ENCODE results near the gene ILF2.

- TF ChIP-seq, protein P1, sequence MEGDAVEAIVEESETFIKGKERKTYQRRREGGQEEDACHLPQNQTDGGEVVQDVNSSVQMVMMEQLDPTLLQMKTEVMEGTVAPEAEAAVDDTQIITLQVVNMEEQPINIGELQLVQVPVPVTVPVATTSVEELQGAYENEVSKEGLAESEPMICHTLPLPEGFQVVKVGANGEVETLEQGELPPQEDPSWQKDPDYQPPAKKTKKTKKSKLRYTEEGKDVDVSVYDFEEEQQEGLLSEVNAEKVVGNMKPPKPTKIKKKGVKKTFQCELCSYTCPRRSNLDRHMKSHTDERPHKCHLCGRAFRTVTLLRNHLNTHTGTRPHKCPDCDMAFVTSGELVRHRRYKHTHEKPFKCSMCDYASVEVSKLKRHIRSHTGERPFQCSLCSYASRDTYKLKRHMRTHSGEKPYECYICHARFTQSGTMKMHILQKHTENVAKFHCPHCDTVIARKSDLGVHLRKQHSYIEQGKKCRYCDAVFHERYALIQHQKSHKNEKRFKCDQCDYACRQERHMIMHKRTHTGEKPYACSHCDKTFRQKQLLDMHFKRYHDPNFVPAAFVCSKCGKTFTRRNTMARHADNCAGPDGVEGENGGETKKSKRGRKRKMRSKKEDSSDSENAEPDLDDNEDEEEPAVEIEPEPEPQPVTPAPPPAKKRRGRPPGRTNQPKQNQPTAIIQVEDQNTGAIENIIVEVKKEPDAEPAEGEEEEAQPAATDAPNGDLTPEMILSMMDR (conservative IDR thresholded peaks at IDR 0.05; ENCODE audit: low read length): no peak
- TF ChIP-seq EZH2phosphoT487 (IDR thresholded peaks at IDR 0.05; ENCODE audit: borderline replicate concordance, low read depth, low read length): no peak
Measured at GRCh38 chr1:153698923-153699714, 28.3 kb upstream of the ILF2 start.

Data from OCI-LY7 (cell line).